HAP-1 (cell line): ENCODE data around the gene PGF.
A peak's percentile ranks its signal among the peaks of the same experiment; 100 is the strongest.

Experiments used
- DNase-seq, 2 experiments: peaks; one replicate each; pipeline ENCODE4 v3.0.0-alpha.2; 2016 to 2020; ENCODE audit warnings: low spot score in 2 of 2
- H3K27me3 ChIP-seq: fragments of 250-450 bp; sonication (Bioruptor Pico); 2 replicates; pipeline ENCODE4 v1.5.1; 2020; ENCODE audit warnings: low read depth, mild to moderate bottlenecking, moderate library complexity
- H3K36me3 ChIP-seq: fragments of 250-450 bp; sonication (Bioruptor Pico); replicated peaks from 2 replicates; pipeline ENCODE4 v1.5.1; 2020; ENCODE audit warnings: mild to moderate bottlenecking
- H3K4me1 ChIP-seq: fragments of 250-450 bp; sonication (Bioruptor Pico); 2 replicates; pipeline ENCODE4 v1.5.1; 2020; ENCODE audit warnings: mild to moderate bottlenecking
- H3K4me3 ChIP-seq: fragments of 250-450 bp; sonication (Bioruptor Pico); 2 replicates; pipeline ENCODE4 v1.5.1; 2020; ENCODE audit warnings: mild to moderate bottlenecking, moderate library complexity
- H3K9me3 ChIP-seq: fragments of 250-450 bp; sonication (Bioruptor Pico); 2 replicates; pipeline ENCODE4 v1.5.1; 2020; ENCODE audit warnings: mild to moderate bottlenecking, moderate library complexity
- in situ Hi-C: fragments of 300-500 bp; cut with MboI; formaldehyde crosslinking; loops from 3 replicates; pipeline ENCODE4 v1.14.3; 2020; ENCODE audit warnings: low sequenced_read_pairs, inconsistent platforms, mixed read lengths

Gene PGF

DNA sequence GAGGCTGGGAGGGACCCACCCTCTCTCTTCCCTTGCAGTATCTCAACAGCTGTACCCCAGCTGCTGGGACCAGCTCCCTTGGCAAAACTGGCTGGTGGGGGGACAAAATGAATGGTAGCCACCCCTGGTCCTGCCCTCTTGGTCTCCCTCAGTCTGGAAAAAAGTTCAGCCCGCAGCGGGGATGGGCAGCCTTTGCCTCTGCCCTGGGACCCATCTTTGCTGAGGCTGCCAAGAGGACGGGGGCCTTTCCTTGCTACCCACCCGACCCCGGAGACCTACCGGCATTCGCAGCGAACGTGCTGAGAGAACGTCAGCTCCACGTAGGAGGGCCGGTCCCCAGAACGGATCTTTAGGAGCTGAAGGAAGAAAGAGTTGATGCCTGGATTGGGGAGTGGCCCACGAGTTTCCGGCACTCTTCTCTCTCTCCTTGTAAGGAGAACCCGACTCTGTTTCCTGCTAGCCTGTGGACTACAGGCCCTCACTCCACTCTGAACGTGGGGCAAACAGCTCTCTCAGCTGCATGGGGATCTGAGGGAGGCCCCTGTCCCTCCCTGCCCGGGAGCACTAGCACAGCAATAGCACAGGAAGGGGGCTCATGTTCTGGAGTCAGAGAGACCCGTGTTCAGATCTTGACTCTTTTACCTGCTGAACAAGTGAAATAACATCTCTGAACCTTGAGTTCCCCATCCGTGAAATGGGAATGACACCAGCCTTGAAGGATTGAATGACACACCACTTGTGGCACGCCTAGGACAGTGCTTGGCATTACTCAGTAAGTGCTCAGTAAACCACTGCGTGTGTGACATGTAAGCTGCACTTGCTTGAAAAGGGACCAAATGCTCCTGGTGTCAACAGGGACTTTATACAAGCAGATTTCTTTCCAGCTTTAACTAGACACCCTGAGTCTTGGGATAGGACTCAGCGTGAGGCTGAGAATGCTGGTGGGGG, 6.9 kb downstream of the PGF start:
- Histone ChIP-seq H3K9me3 (no peaks in the 10 kb centered on the region), H3K36me3 (no peaks in the 10 kb centered on the region), H3K4me3 (no peak overlapping the region), H3K27me3 (no peaks in the 10 kb centered on the region), H3K4me1 (no peaks in the 10 kb centered on the region)
- no peak for DNase-seq
- in situ Hi-C loops: loop anchor here (25.0 kb wide), 1 partner anchor 139 kb away; no protein-coding TSS in a partner anchor

DNA sequence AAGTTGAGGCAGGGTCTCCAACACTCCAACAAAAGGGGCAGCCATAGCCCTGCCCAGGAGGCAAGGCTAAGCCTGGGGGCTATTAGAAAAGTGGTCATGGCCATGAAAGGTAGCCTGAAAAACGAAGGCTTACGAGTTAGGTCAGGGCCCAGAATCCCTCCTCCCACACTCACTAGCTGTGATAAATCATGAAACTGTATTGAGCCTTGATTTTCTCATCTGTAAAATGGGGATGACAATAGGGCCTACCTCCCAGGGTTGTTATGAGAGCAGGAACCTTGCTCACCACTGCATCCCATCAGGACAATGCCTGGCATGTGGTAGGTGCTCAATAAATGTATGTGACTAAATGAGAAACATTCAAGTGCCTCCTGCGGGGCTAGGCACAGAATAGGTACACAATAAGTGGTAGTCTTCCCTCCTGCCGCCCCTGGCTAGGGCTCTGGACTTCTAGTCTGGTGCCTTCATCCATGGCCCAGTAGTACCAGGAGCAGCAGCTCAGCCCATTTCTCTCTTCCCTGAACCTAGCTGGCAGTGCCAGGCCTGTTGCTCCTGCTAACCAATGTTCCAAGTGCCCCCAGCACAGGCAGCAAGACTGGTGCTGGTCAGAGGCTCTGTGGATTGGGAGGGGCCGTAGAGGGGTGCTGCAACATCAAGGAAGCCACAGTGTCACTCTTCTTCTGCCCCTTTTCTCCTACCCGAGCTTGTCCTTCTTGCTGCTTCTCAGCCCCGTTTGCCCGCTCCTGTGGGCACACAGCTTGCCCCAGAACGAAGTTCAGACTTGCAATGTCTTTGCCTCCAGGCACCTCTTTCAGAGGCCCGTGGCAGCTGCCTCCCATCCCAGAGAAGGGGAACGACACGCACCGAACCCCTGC, 7.8 kb downstream of the PGF start:
- in situ Hi-C loops: loop anchor here (25.0 kb wide), 1 partner anchor 140 kb away; no protein-coding TSS in a partner anchor

DNA sequence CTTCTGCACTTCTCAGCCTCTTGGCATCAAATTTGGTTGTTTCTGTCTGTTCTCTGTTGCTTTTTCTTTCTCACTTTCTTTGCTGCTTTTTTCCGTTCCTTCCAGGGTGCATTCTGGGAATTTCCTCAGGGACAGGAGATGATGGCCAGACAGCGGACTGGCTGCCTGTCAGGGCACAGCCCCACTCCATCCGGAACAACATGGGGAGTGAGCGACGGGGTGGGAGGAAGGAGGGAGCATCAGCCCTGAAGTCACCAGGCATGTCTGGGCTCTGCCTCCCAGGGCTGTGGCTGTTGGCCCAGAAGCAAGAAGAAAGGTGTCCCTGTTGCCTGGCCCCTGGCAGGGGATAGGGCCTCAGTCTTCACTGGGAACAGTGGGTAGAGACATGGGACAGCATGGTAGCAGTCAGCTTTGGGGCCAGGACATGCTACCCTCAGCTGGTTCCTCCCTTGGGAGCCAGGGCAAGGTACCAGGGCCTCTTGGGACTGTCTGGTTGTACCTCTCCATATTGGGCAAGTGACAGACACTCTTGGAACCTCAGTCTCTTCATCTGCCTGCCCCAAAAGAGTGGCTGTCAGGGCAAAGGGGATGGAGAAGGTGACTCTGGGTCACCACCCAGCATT, 8.6 kb downstream of the PGF start:
- no peaks in the 10 kb centered on the region for H3K36me3 ChIP-seq
- H3K9me3 ChIP-seq: no peaks in the 10 kb centered on the region
- H3K4me3 ChIP-seq: no peak overlapping the region
- in situ Hi-C loops: loop anchor here (25.0 kb wide), 1 partner anchor 141 kb away; no protein-coding TSS in a partner anchor
- H3K27me3 ChIP-seq: no peaks in the 10 kb centered on the region
- no peaks in the 10 kb centered on the region for H3K4me1 ChIP-seq
- DNase-seq: no peak

More for the DNA sequence above, 7.8 kb downstream of the PGF start:
- Histone ChIP-seq H3K36me3 (no peaks in the 10 kb centered on the region), H3K4me1 (no peaks in the 10 kb centered on the region), H3K4me3 (no peak overlapping the region), H3K9me3 (no peaks in the 10 kb centered on the region), H3K27me3 (no peaks in the 10 kb centered on the region)
- DNase-seq: no peak

DNA sequence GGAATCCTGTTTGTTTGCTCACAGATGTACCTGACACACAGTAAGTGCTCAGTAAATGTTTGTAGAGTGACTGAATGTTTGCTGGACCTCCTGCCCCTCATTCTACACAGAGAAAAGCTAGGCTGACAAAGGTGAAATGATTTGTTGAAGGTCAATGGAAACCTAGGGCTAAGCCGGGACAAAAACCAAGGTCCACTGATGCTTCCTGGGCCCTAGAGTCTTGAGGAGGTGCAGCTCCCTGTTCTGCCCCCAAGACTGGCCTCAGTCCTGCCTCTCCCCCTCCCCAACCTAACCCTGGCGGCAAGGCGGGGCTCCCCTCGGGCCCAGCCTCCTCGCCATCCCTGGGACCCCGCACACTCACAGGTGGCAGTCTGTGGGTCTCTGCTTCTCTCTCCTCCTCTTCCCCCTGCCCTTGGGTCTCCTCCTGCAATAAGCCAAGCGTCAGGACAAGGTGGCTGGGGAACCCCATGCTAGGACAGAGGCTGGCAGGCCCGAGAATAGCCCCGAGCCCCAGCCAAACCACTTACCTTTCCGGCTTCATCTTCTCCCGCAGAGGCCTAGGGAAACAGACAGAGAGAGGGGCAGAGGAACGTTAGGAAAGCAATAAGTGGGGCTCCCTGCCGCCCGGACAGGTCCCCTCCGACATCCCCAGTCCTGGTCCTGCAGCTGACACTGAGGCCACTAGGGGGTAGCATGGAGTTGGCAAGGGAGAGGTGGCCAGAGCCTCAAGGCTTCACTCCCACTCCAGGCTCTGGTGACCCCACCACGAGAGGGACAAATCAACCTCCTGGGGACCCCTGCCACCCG, 9.3 kb downstream of the PGF start:
- in situ Hi-C loops: loop anchor here (25.0 kb wide), 1 partner anchor 141 kb away; no protein-coding TSS in a partner anchor
- H3K4me3 ChIP-seq: no peak overlapping the region
- no peaks in the 10 kb centered on the region for H3K27me3 ChIP-seq
- H3K9me3 ChIP-seq: no peaks in the 10 kb centered on the region
- H3K36me3 ChIP-seq: no peaks in the 10 kb centered on the region
- no peaks in the 10 kb centered on the region for H3K4me1 ChIP-seq
- peak; percentile 64 to 91 for DNase-seq

DNA sequence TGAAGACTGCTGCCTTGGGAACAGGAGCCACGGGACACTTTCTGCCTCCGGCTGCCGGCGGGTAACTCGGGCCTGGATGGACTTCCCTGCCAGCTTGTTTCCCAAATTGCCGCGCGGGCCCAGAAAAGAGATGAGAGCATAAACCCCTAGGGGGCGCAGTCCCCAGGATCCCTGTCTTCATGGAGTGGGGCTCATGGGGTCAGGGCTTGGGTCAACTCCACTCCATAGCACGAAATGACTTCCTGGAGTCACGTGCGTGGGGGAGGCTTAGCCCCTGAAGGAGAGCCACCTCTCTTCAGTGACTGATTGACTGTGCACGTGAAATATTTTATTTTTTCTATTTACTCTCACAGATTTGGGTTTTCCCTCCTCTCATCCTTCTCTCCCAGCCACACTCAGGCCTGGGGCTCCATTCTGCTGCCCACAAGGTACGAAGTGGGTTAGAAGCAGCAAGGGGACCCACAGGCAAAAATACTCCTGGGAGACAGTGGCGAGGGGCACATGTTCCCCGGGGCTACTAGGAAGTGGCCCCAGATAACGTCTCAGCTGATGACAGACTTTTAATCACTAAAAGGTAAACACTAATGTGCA, 10.0 kb downstream of the PGF start:
- Histone ChIP-seq H3K9me3 (no peaks in the 10 kb centered on the region), H3K4me3 (no peak overlapping the region), H3K36me3 (no peaks in the 10 kb centered on the region), H3K27me3 (no peaks in the 10 kb centered on the region), H3K4me1 (no peaks in the 10 kb centered on the region)
- peak; percentile 24 to 79 for DNase-seq
- in situ Hi-C loops: loop anchor here (25.0 kb wide), 1 partner anchor 142 kb away; no protein-coding TSS in a partner anchor

DNA sequence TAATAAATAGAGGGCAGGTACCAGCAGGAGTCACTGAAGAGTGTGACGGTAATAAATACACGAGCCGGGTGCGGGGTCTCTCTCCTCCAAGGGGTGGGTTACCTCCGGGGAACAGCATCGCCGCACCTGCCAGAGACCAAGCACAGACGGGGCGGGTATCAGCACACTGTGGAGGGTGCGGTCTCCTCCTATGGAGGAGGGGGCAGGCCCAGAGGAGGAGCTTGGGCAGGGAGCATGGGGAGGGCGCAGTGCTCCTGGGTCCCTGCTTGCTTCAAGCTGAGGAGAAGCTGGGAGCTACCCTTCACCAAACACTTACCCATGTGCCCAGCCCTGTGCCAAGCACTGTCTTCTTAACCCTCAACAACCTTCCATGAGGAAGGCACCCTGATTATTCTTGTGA, 12.8 kb downstream of the PGF start:
- no peak overlapping the region for H3K4me3 ChIP-seq
- no peaks in the 10 kb centered on the region for H3K36me3 ChIP-seq
- in situ Hi-C loops: loop anchor here (25.0 kb wide), 1 partner anchor 145 kb away; no protein-coding TSS in a partner anchor
- no peaks in the 10 kb centered on the region for H3K4me1 ChIP-seq
- no peak for DNase-seq
- H3K9me3 ChIP-seq: no peaks in the 10 kb centered on the region
- H3K27me3 ChIP-seq: no peaks in the 10 kb centered on the region

DNA sequence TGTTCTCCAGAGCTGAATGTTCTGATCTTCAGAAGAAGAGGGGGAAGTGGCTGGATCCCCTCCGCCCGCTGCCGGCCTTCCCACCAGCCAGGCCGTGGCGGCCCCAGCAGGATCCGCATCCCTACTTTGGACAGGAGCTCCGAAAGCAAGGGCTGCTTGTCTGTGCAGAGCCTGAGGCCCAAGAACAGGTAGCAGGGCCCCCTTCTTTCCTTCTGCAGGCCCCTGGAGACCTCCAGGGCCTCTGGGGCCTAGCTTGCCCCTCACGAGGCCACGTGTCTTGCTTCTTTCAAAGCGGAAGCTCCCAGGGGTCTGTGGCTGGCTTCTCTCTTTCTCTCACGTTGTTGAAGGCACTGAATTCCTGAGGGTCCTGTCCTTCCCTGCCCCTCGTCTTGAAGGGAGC, 13.2 kb downstream of the PGF start:
- Histone ChIP-seq H3K27me3 (no peaks in the 10 kb centered on the region), H3K4me1 (no peaks in the 10 kb centered on the region), H3K4me3 (no peak overlapping the region), H3K9me3 (no peaks in the 10 kb centered on the region), H3K36me3 (no peaks in the 10 kb centered on the region)
- DNase-seq: no peak
- in situ Hi-C loops: loop anchor here (25.0 kb wide), 1 partner anchor 145 kb away; no protein-coding TSS in a partner anchor

DNA sequence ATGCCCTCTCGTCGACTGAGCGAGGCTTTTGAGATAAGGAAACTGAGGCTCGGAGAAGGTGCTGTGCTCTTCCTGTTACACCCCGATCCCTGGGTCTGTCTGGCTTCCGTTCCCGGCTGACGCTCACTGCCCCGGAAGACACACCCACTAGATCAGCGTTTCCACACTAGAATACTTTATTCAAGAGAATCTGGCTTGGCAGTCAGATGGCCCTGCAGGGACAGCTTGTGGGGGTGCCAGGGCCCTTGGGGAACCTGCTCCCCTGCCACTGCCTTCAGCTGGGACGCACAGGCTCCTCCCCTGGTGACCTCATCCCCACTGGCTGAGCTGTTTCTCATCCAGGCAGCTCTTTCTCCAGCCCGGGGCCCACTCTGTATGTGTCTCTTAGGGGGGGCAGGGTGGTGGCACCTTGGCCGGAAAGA, 13.7 kb downstream of the PGF start:
- no peaks in the 10 kb centered on the region for H3K4me1 ChIP-seq
- in situ Hi-C loops: loop anchor here (25.0 kb wide), 1 partner anchor 146 kb away; no protein-coding TSS in a partner anchor
- no peak for DNase-seq
- H3K9me3 ChIP-seq: no peaks in the 10 kb centered on the region
- no peaks in the 10 kb centered on the region for H3K27me3 ChIP-seq
- no peak overlapping the region for H3K4me3 ChIP-seq
- H3K36me3 ChIP-seq: no peaks in the 10 kb centered on the region

DNA sequence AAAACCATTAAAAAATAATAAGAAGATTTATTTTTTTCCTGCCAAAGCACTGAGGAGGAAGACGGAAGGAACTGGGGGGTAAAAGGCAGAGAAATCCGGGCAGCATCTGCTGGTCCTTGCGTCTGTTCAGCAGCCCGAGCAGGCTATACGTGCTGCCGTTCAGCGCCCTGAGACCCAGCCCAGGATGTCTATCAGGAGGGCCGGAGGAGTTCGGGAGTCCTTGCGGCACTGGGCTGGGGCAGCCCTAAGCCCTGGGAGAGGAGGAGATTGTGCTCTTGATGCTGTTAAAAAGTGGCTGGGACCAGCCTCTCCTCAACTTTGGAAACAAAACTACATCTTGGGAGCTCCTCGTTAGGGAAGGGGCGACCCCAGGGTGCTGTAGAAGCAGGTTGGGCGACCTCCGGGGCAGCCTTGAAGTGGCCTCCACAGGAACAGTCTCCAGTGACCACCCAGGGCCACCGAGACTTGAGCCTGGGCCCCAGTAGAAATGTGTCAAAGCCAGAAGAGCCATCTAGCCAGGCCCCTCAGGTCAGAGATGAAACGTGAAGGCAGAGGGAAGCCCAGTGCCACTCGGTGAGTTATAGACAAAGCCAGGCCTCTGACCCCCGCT, 14.3 kb downstream of the PGF start:
- in situ Hi-C loops: loop anchor here (25.0 kb wide), 1 partner anchor 146 kb away; no protein-coding TSS in a partner anchor
- Histone ChIP-seq H3K4me1 (no peaks in the 10 kb centered on the region), H3K4me3 (no peak overlapping the region)

DNA sequence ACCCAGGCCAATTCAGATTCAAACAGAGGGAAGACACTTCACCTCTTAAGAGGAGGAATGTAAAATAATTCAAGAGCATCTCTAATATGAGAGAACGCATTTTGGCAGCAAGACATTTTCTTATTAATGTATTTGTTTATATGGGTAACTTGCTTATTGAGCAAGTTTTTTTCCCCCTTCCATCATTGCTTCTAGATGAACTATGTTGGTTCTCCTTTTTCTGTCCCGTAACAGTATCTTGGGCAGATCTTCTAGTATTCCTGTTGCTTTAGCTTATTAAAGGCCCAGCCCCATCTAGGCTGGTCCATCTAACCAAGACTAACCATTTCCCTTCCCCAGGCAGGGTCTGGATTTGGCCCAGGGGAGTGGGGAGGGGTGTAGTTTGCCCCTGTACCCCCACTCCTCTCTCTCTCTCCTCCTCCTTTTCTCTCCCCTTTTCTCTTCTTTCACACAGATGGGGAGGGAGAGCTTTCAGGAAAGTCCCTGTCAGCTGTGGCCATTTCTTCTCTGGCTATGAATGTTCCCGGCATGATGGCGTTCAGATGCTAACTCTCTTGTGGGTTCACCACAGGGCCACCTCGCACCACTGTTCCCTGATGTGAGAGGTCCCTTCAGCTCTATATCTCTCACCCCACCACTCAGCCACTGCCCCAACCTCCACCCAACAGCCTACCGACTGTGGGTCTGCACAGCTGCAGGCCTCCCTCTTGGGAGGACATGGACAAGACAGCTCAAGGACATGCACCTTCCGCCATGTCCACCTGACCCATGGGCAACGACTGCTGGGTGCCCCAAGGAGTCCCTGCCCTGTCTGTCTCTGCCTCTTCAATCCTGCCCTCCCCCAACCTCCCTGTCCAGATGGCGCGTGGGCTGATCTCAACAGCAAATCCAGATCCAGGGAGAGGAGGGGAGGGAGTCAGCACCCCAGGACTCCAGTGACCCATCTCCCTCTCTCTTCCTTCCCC, 16.6 kb downstream of the PGF start:
- in situ Hi-C loops: loop anchor here (25.0 kb wide), 1 partner anchor 148 kb away; no protein-coding TSS in a partner anchor
- H3K36me3 ChIP-seq: no peaks in the 10 kb centered on the region
- DNase-seq: no peak
- H3K27me3 ChIP-seq: no peaks in the 10 kb centered on the region
- no peaks in the 10 kb centered on the region for H3K9me3 ChIP-seq
- H3K4me1 ChIP-seq: no peaks in the 10 kb centered on the region
- no peak overlapping the region for H3K4me3 ChIP-seq

More for the DNA sequence above, 14.3 kb downstream of the PGF start:
- no peak for DNase-seq
- H3K27me3 ChIP-seq: no peaks in the 10 kb centered on the region
- no peaks in the 10 kb centered on the region for H3K36me3 ChIP-seq
- no peaks in the 10 kb centered on the region for H3K9me3 ChIP-seq

DNA sequence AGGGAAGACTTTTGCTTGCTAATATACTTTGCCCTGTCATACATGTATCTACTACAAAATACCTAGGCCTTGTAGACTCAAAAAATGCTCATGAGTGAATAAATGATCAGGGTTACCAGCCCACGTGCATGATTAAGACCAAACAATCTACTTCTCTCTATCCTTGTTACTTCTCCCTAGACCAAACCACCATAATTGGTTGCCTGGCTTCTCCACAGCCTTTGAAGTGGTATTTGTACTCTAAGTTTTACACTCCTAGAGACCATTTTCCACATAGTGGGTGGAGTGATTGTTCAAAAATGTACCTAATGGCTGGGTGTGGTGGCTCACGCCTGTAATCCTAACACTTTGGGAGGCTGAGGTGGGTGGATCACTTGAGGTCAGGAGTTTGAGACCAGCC, 18.2 kb downstream of the PGF start:
- H3K9me3 ChIP-seq: no peaks in the 10 kb centered on the region

More for the DNA sequence above, 18.2 kb downstream of the PGF start:
- DNase-seq: no peak
- no peaks in the 10 kb centered on the region for H3K36me3 ChIP-seq
- no peak overlapping the region for H3K4me3 ChIP-seq
- in situ Hi-C loops: loop anchor here (25.0 kb wide), 1 partner anchor 150 kb away; no protein-coding TSS in a partner anchor
- H3K27me3 ChIP-seq: peaks cover 5% of the 10 kb centered on the region
- H3K4me1 ChIP-seq: no peaks in the 10 kb centered on the region
